T-helper 17 cell (primary cell): ENCODE measurements around the gene ASPG. TPM values are rescaled to one million over a fixed set of nuclear protein-coding genes. Genes with fewer than 3 reads are reported as not detected.

Source experiments
- ATAC-seq: fragments of 150-1000 bp; cut with Tn5 transposase; 2 replicates; pipeline ENCODE4 v1.10.0; 2021; ENCODE audit warnings: mild to moderate bottlenecking, moderate library complexity
- DNase-seq, 3 donors: peaks; one replicate each; pipeline versions ENCODE4 v3.0.0 to v3.0.0-alpha.2; 2020 to 2021
- H3K9me3 ChIP-seq: one replicate; pipeline ENCODE4 v1.7.0; 2013; ENCODE audit warnings: low read length, mild to moderate bottlenecking; ENCODE audit not compliant: control insufficient read depth, poor library complexity, severe bottlenecking
- H3K27ac Mint-ChIP-seq: one replicate; pipeline ENCODE4 v1.8.0; 2022; ENCODE audit warnings: mild to moderate bottlenecking, moderate library complexity, mixed read lengths
- H3K27me3 Mint-ChIP-seq: one replicate; pipeline ENCODE4 v1.8.0; 2022; ENCODE audit warnings: mixed read lengths
- H3K36me3 Mint-ChIP-seq: one replicate; pipeline ENCODE4 v1.8.0; 2022; ENCODE audit warnings: low read depth, mixed read lengths
- H3K4me1 Mint-ChIP-seq: one replicate; pipeline ENCODE4 v1.8.0; 2022; ENCODE audit warnings: mild to moderate bottlenecking, mixed read lengths
- H3K4me3 Mint-ChIP-seq: one replicate; pipeline ENCODE4 v1.8.0; 2022; ENCODE audit warnings: mild to moderate bottlenecking, moderate library complexity, mixed read lengths
- total RNA-seq, 4 donors: library from RNA in 2 of 4; stranded (reverse) in 2 of 4; gene quantifications; one replicate each; pipeline ENCODE4 v1.2.3 and lab custom pipeline; 2022 to 2026

The ASPG gene
- total RNA-seq, 2 donors from 2014 or later: not detected

- peaks cover 59% of the 10 kb centered on the region for H3K27me3 Mint-ChIP-seq
- H3K36me3 Mint-ChIP-seq: no peaks in the 10 kb centered on the region
- H3K4me3 Mint-ChIP-seq: no peak overlapping the region
- DNase-seq (no peak), ATAC-seq (no peak)
- no peak overlapping the region for H3K27ac Mint-ChIP-seq
- no peaks in the 10 kb centered on the region for H3K9me3 ChIP-seq
- no peaks in the 10 kb centered on the region for H3K4me1 Mint-ChIP-seq
Measured at GRCh38 chr14:104054222-104054905, 31.1 kb upstream of the ASPG start.

- DNase-seq (no peak), ATAC-seq (no peak)
- no peak overlapping the region for H3K4me3 Mint-ChIP-seq
- H3K4me1 Mint-ChIP-seq: no peaks in the 10 kb centered on the region
- H3K36me3 Mint-ChIP-seq: peaks cover 2% of the 10 kb centered on the region
- no peak overlapping the region for H3K27ac Mint-ChIP-seq
- peaks cover 4% of the 10 kb centered on the region for H3K9me3 ChIP-seq
- H3K27me3 Mint-ChIP-seq: peaks cover 67% of the 10 kb centered on the region
Measured at GRCh38 chr14:104062281-104062680, 23.2 kb upstream of the ASPG start.

GRCh38 chr14:104064003-104064402 is 21.5 kb upstream of the ASPG start:
- peaks cover 63% of the 10 kb centered on the region for H3K27me3 Mint-ChIP-seq
- ATAC-seq (no peak), DNase-seq (no peak)
- no peak overlapping the region for H3K4me3 Mint-ChIP-seq
- H3K36me3 Mint-ChIP-seq: peaks cover 2% of the 10 kb centered on the region
- H3K27ac Mint-ChIP-seq: no peak overlapping the region
- H3K9me3 ChIP-seq: peaks cover 4% of the 10 kb centered on the region
- H3K4me1 Mint-ChIP-seq: no peaks in the 10 kb centered on the region

- no peak for DNase-seq
- H3K9me3 ChIP-seq: peaks cover 4% of the 10 kb centered on the region
- Mint-ChIP-seq H3K36me3 (peaks cover 2% of the 10 kb centered on the region), H3K4me3 (no peak overlapping the region), H3K27ac (no peak overlapping the region), H3K4me1 (no peaks in the 10 kb centered on the region), H3K27me3 (peaks cover 50% of the 10 kb centered on the region)
- no peak for ATAC-seq
Measured at GRCh38 chr14:104066279-104066678, 19.2 kb upstream of the ASPG start.

- H3K4me3 Mint-ChIP-seq: no peak overlapping the region
- no peaks in the 10 kb centered on the region for H3K4me1 Mint-ChIP-seq
- no peak for ATAC-seq
- H3K27ac Mint-ChIP-seq: no peak overlapping the region
- H3K27me3 Mint-ChIP-seq: peaks cover 44% of the 10 kb centered on the region
- H3K9me3 ChIP-seq: peaks cover 4% of the 10 kb centered on the region
- peaks cover 2% of the 10 kb centered on the region for H3K36me3 Mint-ChIP-seq
- DNase-seq: no peak
Measured at GRCh38 chr14:104066719-104067295, 18.7 kb upstream of the ASPG start.

- Mint-ChIP-seq H3K4me1 (no peaks in the 10 kb centered on the region), H3K27me3 (peaks cover 18% of the 10 kb centered on the region), H3K4me3 (no peak overlapping the region), H3K27ac (no peak overlapping the region), H3K36me3 (peaks cover under 1% of the 10 kb centered on the region)
- DNase-seq (no peak), ATAC-seq (no peak)
- H3K9me3 ChIP-seq: peaks cover 4% of the 10 kb centered on the region
Measured at GRCh38 chr14:104069541-104069940, 16.0 kb upstream of the ASPG start.

- no peak for ATAC-seq
- Mint-ChIP-seq H3K27ac (no peak overlapping the region), H3K4me3 (no peak overlapping the region), H3K27me3 (no peaks in the 10 kb centered on the region), H3K4me1 (peaks cover 8% of the 10 kb centered on the region), H3K36me3 (no peaks in the 10 kb centered on the region)
- DNase-seq: no peak
- H3K9me3 ChIP-seq: no peaks in the 10 kb centered on the region
Measured at GRCh38 chr14:104072586-104072985, 12.9 kb upstream of the ASPG start.

GRCh38 chr14:104073764-104074163 is 11.7 kb upstream of the ASPG start:
- no peaks in the 10 kb centered on the region for H3K9me3 ChIP-seq
- H3K36me3 Mint-ChIP-seq: no peaks in the 10 kb centered on the region
- no peak overlapping the region for H3K27ac Mint-ChIP-seq
- DNase-seq (no peak), ATAC-seq (no peak)
- H3K27me3 Mint-ChIP-seq: no peaks in the 10 kb centered on the region
- peaks cover 16% of the 10 kb centered on the region for H3K4me1 Mint-ChIP-seq
- H3K4me3 Mint-ChIP-seq: no peak overlapping the region

- DNase-seq (no peak), ATAC-seq (no peak)
- Mint-ChIP-seq H3K27ac (no peak overlapping the region), H3K36me3 (no peaks in the 10 kb centered on the region), H3K4me3 (no peak overlapping the region), H3K4me1 (peaks cover 16% of the 10 kb centered on the region), H3K27me3 (no peaks in the 10 kb centered on the region)
- H3K9me3 ChIP-seq: no peaks in the 10 kb centered on the region
Measured at GRCh38 chr14:104075530-104076151, 9.9 kb upstream of the ASPG start.

GRCh38 chr14:104076743-104077142 is 8.8 kb upstream of the ASPG start:
- H3K27me3 Mint-ChIP-seq: no peaks in the 10 kb centered on the region
- peak overlapping the region; percentile 67 for H3K4me3 Mint-ChIP-seq
- ATAC-seq (peak; percentile 35), DNase-seq (no peak)
- peak overlapping the region; percentile 74 for H3K27ac Mint-ChIP-seq
- no peaks in the 10 kb centered on the region for H3K36me3 Mint-ChIP-seq
- no peaks in the 10 kb centered on the region for H3K9me3 ChIP-seq
- peaks cover 16% of the 10 kb centered on the region for H3K4me1 Mint-ChIP-seq

- no peaks in the 10 kb centered on the region for H3K36me3 Mint-ChIP-seq
- H3K27me3 Mint-ChIP-seq: peaks cover 4% of the 10 kb centered on the region
- peaks cover 16% of the 10 kb centered on the region for H3K4me1 Mint-ChIP-seq
- peak overlapping the region; percentile 77 for H3K4me3 Mint-ChIP-seq
- peak overlapping the region; percentile 74 for H3K27ac Mint-ChIP-seq
- DNase-seq: peak; percentile 64 to 81 (median 70)
- peak; percentile 98 for ATAC-seq
- H3K9me3 ChIP-seq: no peaks in the 10 kb centered on the region
Measured at GRCh38 chr14:104078031-104078455, 7.5 kb upstream of the ASPG start.

GRCh38 chr14:104080376-104081260 is 4.9 kb upstream of the ASPG start:
- no peak for ATAC-seq
- Mint-ChIP-seq H3K27ac (no peak overlapping the region), H3K27me3 (peaks cover 20% of the 10 kb centered on the region), H3K36me3 (no peaks in the 10 kb centered on the region), H3K4me1 (peaks cover 16% of the 10 kb centered on the region), H3K4me3 (no peak overlapping the region)
- no peak for DNase-seq
- H3K9me3 ChIP-seq: no peaks in the 10 kb centered on the region

GRCh38 chr14:104081261-104081835 is 4.2 kb upstream of the ASPG start:
- Mint-ChIP-seq H3K27ac (no peak overlapping the region), H3K4me3 (no peak overlapping the region), H3K36me3 (no peaks in the 10 kb centered on the region), H3K4me1 (peaks cover 14% of the 10 kb centered on the region), H3K27me3 (peaks cover 20% of the 10 kb centered on the region)
- DNase-seq (no peak), ATAC-seq (no peak)
- H3K9me3 ChIP-seq: no peaks in the 10 kb centered on the region
